Mesenchymal stem cell (in vitro differentiated cells and primary cell): ENCODE results near the gene FOLR1.

Source experiments
- DNase-seq: peaks from one replicate; pipeline ENCODE4 v3.0.0-alpha.2; 2013
- H2AFZ ChIP-seq: one replicate; pipeline ENCODE4 v1.6.1; 2013; ENCODE audit warnings: low read depth, mild to moderate bottlenecking, control low read depth, inconsistent platforms, low read length, moderate library complexity
- H2AK5ac ChIP-seq: 2 replicates; pipeline ENCODE4 v1.6.1; 2013; ENCODE audit warnings: low read length, moderate library complexity, mild to moderate bottlenecking, inconsistent platforms; ENCODE audit not compliant: severe bottlenecking
- H2BK120ac ChIP-seq: one replicate; pipeline ENCODE4 v1.6.1; 2013; ENCODE audit warnings: low read depth, mild to moderate bottlenecking, inconsistent platforms, low read length, moderate library complexity
- H2BK12ac ChIP-seq, 2 experiments: one replicate each; pipeline ENCODE4 v1.6.1; 2013; ENCODE audit warnings: inconsistent platforms in 2 of 2, low read length in 2 of 2, mild to moderate bottlenecking in 2 of 2, moderate library complexity in 2 of 2, control low read depth in 1 of 2
- H2BK15ac ChIP-seq: one replicate; pipeline ENCODE4 v1.6.1; 2013; ENCODE audit warnings: mild to moderate bottlenecking, low read depth, inconsistent platforms; ENCODE audit not compliant: poor library complexity, severe bottlenecking
- H2BK5ac ChIP-seq: 2 replicates; pipeline ENCODE4 v1.6.1; 2013; ENCODE audit warnings: low read depth, mild to moderate bottlenecking, low read length, control low read depth, inconsistent platforms; ENCODE audit not compliant: poor library complexity, severe bottlenecking
- H3K14ac ChIP-seq, 2 experiments: one replicate each; pipeline ENCODE4 v1.6.1; 2013; ENCODE audit warnings: inconsistent platforms in 2 of 2, low read length in 2 of 2, control low read depth in 1 of 2, mild to moderate bottlenecking in 1 of 2, moderate library complexity in 1 of 2
- H3K18ac ChIP-seq, 2 experiments: one replicate each; pipeline ENCODE4 v1.6.1; 2013; ENCODE audit warnings: inconsistent platforms in 2 of 2, low read length in 2 of 2, control low read depth in 1 of 2, low read depth in 1 of 2, mild to moderate bottlenecking in 1 of 2
- H3K23ac ChIP-seq, 2 experiments: one replicate each; pipeline ENCODE4 v1.6.1; 2013; ENCODE audit warnings: inconsistent platforms in 2 of 2, low read length in 2 of 2, mild to moderate bottlenecking in 2 of 2, moderate library complexity in 2 of 2, control low read depth in 1 of 2
- H3K27ac ChIP-seq: 2 replicates; pipeline ENCODE4 v1.5.1; 2013; ENCODE audit warnings: mild to moderate bottlenecking, moderate library complexity, low read length, control low read depth, inconsistent platforms; ENCODE audit not compliant: poor library complexity, severe bottlenecking
- H3K27me3 ChIP-seq, 2 experiments: 2 replicates each; pipeline versions ENCODE4 v1.6.1 to v1.7.0; 2013; ENCODE audit warnings: low read length in 2 of 2, mild to moderate bottlenecking in 2 of 2, moderate library complexity in 2 of 2, control low read depth in 1 of 2, inconsistent platforms in 1 of 2; ENCODE audit not compliant: control insufficient read depth in 1 of 2, insufficient read depth in 1 of 2
- H3K36me3 ChIP-seq, 2 experiments: 2 replicates each; pipeline versions ENCODE4 v1.6.1 to v1.7.0; 2013; ENCODE audit warnings: low read length in 2 of 2, control low read depth in 1 of 2, inconsistent platforms in 1 of 2, low read depth in 1 of 2, mild to moderate bottlenecking in 1 of 2; ENCODE audit not compliant: insufficient read depth in 2 of 2, control insufficient read depth in 1 of 2
- H3K4ac ChIP-seq, 2 experiments: one replicate each; pipeline ENCODE4 v1.6.1; 2013; ENCODE audit warnings: inconsistent platforms in 2 of 2, low read length in 2 of 2, mild to moderate bottlenecking in 2 of 2, moderate library complexity in 2 of 2, control low read depth in 1 of 2, low read depth in 1 of 2
- H3K4me1 ChIP-seq: 2 replicates; pipeline ENCODE4 v1.6.1; 2013; ENCODE audit warnings: low read depth, low read length, control low read depth; ENCODE audit not compliant: control insufficient read depth, insufficient read depth
- H3K4me2 ChIP-seq: 2 replicates; pipeline ENCODE4 v1.6.1; 2013; ENCODE audit warnings: low read length, mild to moderate bottlenecking, inconsistent platforms; ENCODE audit not compliant: poor library complexity, severe bottlenecking
- H3K4me3 ChIP-seq, 2 experiments: 2 replicates each; pipeline versions ENCODE4 v1.5.1 to v1.7.0; 2013; ENCODE audit warnings: low read length in 2 of 2, mild to moderate bottlenecking in 2 of 2, control low read depth in 1 of 2, low read depth in 1 of 2; ENCODE audit not compliant: insufficient read depth in 1 of 2
- H3K79me1 ChIP-seq: replicated peaks from 2 replicates; pipeline ENCODE4 v1.6.1; 2013; ENCODE audit warnings: mild to moderate bottlenecking, control low read depth, low read length, inconsistent platforms; ENCODE audit not compliant: poor library complexity, severe bottlenecking
- H3K9ac ChIP-seq: 2 replicates; pipeline ENCODE4 v1.7.0; 2013; ENCODE audit warnings: mild to moderate bottlenecking, low read length, moderate library complexity
- H3K9me3 ChIP-seq: 2 replicates; pipeline ENCODE4 v1.7.0; 2013; ENCODE audit warnings: mild to moderate bottlenecking, low read length; ENCODE audit not compliant: control insufficient read depth
- H4K8ac ChIP-seq: one replicate; pipeline ENCODE4 v1.6.1; 2013; ENCODE audit warnings: inconsistent platforms, mild to moderate bottlenecking, low read length, moderate library complexity
- H4K91ac ChIP-seq: one replicate; pipeline ENCODE4 v1.6.1; 2013; ENCODE audit warnings: mild to moderate bottlenecking, low read length, inconsistent platforms
- WGBS: methylation state at CpG from one replicate; pipeline ENCODE4 v1.1.7; 2013; ENCODE audit warnings: mixed read lengths; 5-methylcytosine and 5-hydroxymethylcytosine counted together

FOLR1 gene

GRCh38 chr11:72228844-72229231, 36.9 kb downstream of the FOLR1 start:
- no peak overlapping the region for H2BK12ac ChIP-seq

GRCh38 chr11:72229336-72229924, 37.5 kb downstream of the FOLR1 start:
- Histone ChIP-seq H3K36me3 (peaks cover 77 to 80% of the 10 kb centered on the region in 2 experiments), H2AK5ac (no peak overlapping the region)
- 96% methylated on average over 7 of the region's 8 CpGs for WGBS

More at GRCh38 chr11:72228844-72229231, 36.9 kb downstream of the FOLR1 start:
- peaks cover 52% of the 10 kb centered on the region for H3K79me1 ChIP-seq
- peaks cover 71 to 74% of the 10 kb centered on the region in 2 experiments for H3K36me3 ChIP-seq
- no peak overlapping the region for H3K4me2 ChIP-seq
- H2BK15ac ChIP-seq, result no peak overlapping the region
- no peaks in the 10 kb centered on the region for H3K27me3 ChIP-seq
- no peak overlapping the region for H4K8ac ChIP-seq
- no peak overlapping the region for H3K4me3 ChIP-seq
- H2BK5ac ChIP-seq, result no peak overlapping the region
- WGBS, result 96% methylated on average over 7 of the region's 7 CpGs
- no peak overlapping the region for H4K91ac ChIP-seq
- H3K14ac ChIP-seq, result no peak overlapping the region
- no peak overlapping the region for H2AFZ ChIP-seq
- H3K23ac ChIP-seq, result no peak overlapping the region
- H2BK120ac ChIP-seq, result no peak overlapping the region
- no peak overlapping the region for H3K4ac ChIP-seq
- peaks cover 29% of the 10 kb centered on the region for H3K4me1 ChIP-seq
- no peak overlapping the region for H2AK5ac ChIP-seq
- H3K9me3 ChIP-seq, result no peaks in the 10 kb centered on the region
- H3K18ac ChIP-seq, result no peak overlapping the region
- no peak overlapping the region for H3K9ac ChIP-seq
- no peak overlapping the region for H3K27ac ChIP-seq
- no peak for DNase-seq

DNA sequence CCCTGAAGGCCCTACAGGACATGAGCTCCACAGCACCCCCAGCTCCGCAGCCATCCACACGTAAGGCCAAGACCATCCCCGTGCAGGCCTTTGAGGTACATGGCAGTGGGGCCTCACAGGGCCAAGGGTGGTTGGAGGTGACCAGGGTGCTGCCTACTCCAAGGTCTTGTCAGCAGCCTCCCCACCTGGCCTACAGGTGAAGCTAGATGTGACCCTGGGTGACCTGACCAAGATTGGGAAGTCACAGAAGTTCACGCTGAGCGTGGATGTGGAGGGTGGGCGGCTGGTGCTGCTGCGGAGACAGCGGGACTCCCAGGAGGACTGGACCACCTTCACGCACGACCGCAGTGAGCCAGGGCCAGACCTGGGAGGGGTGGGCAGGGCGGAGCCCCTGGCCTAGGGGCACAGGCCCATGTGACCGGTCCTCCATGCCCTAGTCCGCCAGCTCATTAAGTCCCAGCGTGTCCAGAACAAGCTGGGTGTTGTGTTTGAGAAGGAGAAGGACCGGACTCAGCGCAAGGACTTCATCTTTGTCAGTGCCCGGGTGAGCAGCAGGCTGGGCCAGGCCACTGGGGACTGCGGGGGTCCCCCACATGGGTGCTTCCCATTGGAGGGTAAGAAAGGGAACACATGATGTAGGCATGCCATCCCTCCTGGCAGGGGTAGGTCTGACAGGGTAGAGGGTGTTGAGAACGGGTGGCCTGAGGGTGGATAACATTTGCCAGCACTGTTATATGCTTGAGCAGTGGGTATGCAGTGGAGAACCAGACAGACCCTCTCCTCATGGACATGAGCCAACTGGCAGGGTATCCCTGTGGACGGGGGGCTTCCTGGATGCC, 38.2 kb downstream of the FOLR1 start:
- Histone ChIP-seq H3K23ac (no peak overlapping the region), H2AFZ (no peak overlapping the region), H2BK120ac (no peak overlapping the region), H3K4me3 (no peak overlapping the region), H3K79me1 (peaks cover 62% of the 10 kb centered on the region), H3K14ac (no peak overlapping the region), H3K18ac (no peak overlapping the region), H3K9me3 (no peaks in the 10 kb centered on the region), H3K9ac (no peak overlapping the region), H3K36me3 (peaks cover 84 to 87% of the 10 kb centered on the region in 2 experiments), H2BK12ac (no peak overlapping the region), H4K8ac (no peak overlapping the region), H3K4me1 (peaks cover 31% of the 10 kb centered on the region), H2BK15ac (no peak overlapping the region), H4K91ac (no peak overlapping the region), H3K27ac (no peak overlapping the region), H2AK5ac (no peak overlapping the region), H3K4me2 (no peak overlapping the region), H3K27me3 (no peaks in the 10 kb centered on the region), H2BK5ac (no peak overlapping the region), H3K4ac (no peak overlapping the region)
- DNase-seq, result no peak
- 98% methylated on average over 21 of the region's 21 CpGs for WGBS

More at GRCh38 chr11:72229336-72229924, 37.5 kb downstream of the FOLR1 start:
- H3K9me3 ChIP-seq, result no peaks in the 10 kb centered on the region
- no peak overlapping the region for H3K14ac ChIP-seq
- H2BK15ac ChIP-seq, result no peak overlapping the region
- no peak overlapping the region for H2BK120ac ChIP-seq
- no peaks in the 10 kb centered on the region for H3K27me3 ChIP-seq
- no peak overlapping the region for H2BK5ac ChIP-seq
- H3K4me2 ChIP-seq, result no peak overlapping the region
- H3K4me1 ChIP-seq, result peaks cover 30% of the 10 kb centered on the region
- H3K18ac ChIP-seq, result no peak overlapping the region
- no peak overlapping the region for H3K4me3 ChIP-seq
- no peak overlapping the region for H3K9ac ChIP-seq
- H4K8ac ChIP-seq, result no peak overlapping the region
- no peak overlapping the region for H4K91ac ChIP-seq
- peaks cover 57% of the 10 kb centered on the region for H3K79me1 ChIP-seq
- no peak overlapping the region for H3K23ac ChIP-seq
- H2BK12ac ChIP-seq, result no peak overlapping the region
- no peak overlapping the region for H3K27ac ChIP-seq
- no peak overlapping the region for H2AFZ ChIP-seq
- no peak overlapping the region for H3K4ac ChIP-seq
- DNase-seq, result no peak

DNA sequence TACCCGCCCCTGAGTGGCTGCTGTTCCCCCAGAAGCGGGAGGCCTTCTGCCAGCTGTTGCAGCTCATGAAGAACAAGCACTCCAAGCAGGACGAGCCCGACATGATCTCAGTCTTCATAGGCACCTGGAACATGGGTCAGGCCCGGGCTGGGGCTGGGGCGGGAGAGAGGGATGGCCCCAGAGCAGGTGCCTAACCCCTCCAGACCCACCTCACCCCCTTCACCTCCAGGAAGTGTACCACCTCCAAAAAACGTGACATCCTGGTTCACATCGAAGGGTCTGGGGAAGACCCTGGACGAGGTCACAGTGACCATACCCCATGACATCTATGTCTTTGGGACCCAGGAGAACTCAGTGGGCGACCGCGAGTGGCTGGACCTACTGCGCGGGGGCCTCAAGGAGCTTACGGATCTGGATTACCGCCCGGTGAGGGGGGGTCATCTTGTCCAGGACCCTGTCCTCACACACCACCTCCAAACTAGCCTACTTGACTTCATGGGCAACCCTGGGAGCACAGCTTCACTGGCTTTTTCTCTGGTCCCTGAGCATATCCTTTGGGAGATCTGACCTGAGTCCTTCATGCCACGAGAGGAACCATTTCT, 38.9 kb downstream of the FOLR1 start:
- Histone ChIP-seq H2AFZ (no peak overlapping the region), H3K4me2 (no peak overlapping the region), H3K14ac (no peak overlapping the region), H2BK15ac (no peak overlapping the region), H3K4me1 (peaks cover 27% of the 10 kb centered on the region), H2BK5ac (no peak overlapping the region), H4K8ac (no peak overlapping the region), H3K27me3 (no peaks in the 10 kb centered on the region), H2AK5ac (no peak overlapping the region), H2BK12ac (no peak overlapping the region), H2BK120ac (no peak overlapping the region), H3K27ac (no peak overlapping the region), H3K79me1 (peaks cover 63% of the 10 kb centered on the region), H3K9me3 (no peaks in the 10 kb centered on the region), H3K18ac (no peak overlapping the region), H4K91ac (no peak overlapping the region), H3K9ac (no peak overlapping the region), H3K23ac (no peak overlapping the region), H3K4me3 (no peak overlapping the region), H3K36me3 (peaks cover 91 to 95% of the 10 kb centered on the region in 2 experiments), H3K4ac (no peak overlapping the region)
- WGBS, result 92% methylated on average over 18 of the region's 18 CpGs
- no peak for DNase-seq
